Mesothelial cell of epicardium (in vitro differentiated cells): Measurements from ENCODE around the gene LBH. TPM values are rescaled to one million over a fixed set of nuclear protein-coding genes. Genes with fewer than 3 reads are reported as not detected.
"Not testable (repeated sequence)": the region's sequence is repeated elsewhere in the genome, so short reads cannot be mapped to it uniquely, and the experiment has no call there.

ENCODE experiments used
- DNase-seq, 2 experiments: peaks; one replicate each; pipeline ENCODE4 v3.0.0; 2021; ENCODE audit warnings: low spot score in 2 of 2; ENCODE audit not compliant: unreplicated experiment in 2 of 2
- H3K27ac Mint-ChIP-seq: 2 replicates; pipeline ENCODE4 v1.8.0; 2021; ENCODE audit warnings: mixed read lengths
- H3K27me3 Mint-ChIP-seq: 2 replicates; pipeline ENCODE4 v1.8.0; 2021; ENCODE audit warnings: low read depth, mixed read lengths
- H3K36me3 Mint-ChIP-seq: 2 replicates; pipeline ENCODE4 v1.8.0; 2021; ENCODE audit warnings: mixed read lengths
- H3K4me1 Mint-ChIP-seq: 2 replicates; pipeline ENCODE4 v1.8.0; 2021; ENCODE audit warnings: mixed read lengths
- H3K4me3 Mint-ChIP-seq: 2 replicates; pipeline ENCODE4 v1.8.0; 2021; ENCODE audit warnings: mild to moderate bottlenecking, moderate library complexity, mixed read lengths
- H3K9me3 Mint-ChIP-seq: 2 replicates; pipeline ENCODE4 v1.8.0; 2021; ENCODE audit warnings: mixed read lengths
- CTCF ChIP-seq: fragments of 200-600 bp; sonication (generic); IDR thresholded peaks from one replicate; pipeline ENCODE4 v1.5.0; 2021; ENCODE audit warnings: antibody characterized with exemption; ENCODE audit not compliant: unreplicated experiment
- total RNA-seq: library from RNA; stranded (reverse); gene quantifications from 3 replicates; pipeline ENCODE4 v1.2.1, GENCODE V29; 2021

Gene LBH
- total RNA-seq, 1 donor from 2014 or later, result 44.5 TPM

DNA sequence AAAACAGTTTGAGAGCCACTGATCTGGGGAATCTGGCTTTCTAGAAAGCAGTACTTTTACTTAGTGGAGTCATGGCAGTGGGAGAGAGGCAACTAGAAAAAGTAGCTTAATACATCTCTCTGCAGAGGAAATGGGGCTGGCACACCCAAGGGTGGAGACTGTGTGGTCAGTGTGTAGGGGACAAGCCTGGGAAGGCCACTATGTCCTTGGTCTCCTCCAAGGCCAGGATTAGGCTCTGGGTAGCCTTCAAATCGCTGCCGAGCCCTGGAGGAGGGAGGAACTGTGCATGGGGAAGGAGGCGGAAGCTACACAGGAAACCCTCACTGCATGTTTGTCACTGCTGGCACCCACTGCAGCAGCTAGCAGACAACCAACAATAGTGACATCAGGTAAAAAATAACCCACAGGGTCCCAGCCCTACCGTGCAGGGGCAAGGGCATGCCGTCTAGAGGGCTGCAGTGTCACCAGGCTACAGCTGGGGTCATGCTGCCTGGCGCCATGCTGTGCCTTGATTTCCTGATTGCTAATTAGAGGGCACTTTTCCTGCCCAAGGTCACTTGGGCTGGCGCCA, 34.8 kb downstream of the LBH start:
- no peak for DNase-seq
- Mint-ChIP-seq H3K27ac (no peak overlapping the region), H3K27me3 (no peaks in the 10 kb centered on the region), H3K36me3 (peaks cover under 1% of the 10 kb centered on the region), H3K4me1 (no peaks in the 10 kb centered on the region), H3K9me3 (peaks cover 13% of the 10 kb centered on the region), H3K4me3 (no peak overlapping the region)
- no peak for TF ChIP-seq CTCF

DNA sequence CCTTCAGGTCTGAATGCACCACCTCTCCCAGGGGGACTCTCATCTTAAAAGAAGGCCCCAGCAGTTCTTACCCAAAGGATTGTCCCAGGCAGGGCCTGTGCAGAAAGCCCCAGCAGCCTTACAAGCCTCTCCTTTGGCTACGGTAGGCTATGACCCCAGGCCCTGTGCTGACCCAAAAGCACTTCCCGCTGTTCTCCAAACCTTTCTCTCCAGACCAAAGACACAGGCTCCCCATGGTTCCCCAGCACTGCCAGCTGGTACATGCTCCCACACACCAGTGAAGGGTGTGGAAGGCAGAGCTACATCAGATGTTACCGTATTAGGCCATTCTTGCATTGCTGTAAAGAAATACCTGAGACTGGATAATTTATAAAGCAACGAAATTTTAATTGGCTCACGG, 35.4 kb downstream of the LBH start:
- H3K27ac Mint-ChIP-seq, result no peak overlapping the region
- H3K27me3 Mint-ChIP-seq, result no peaks in the 10 kb centered on the region
- TF ChIP-seq CTCF, result no peak
- H3K4me3 Mint-ChIP-seq, result no peak overlapping the region
- peaks cover 9% of the 10 kb centered on the region for H3K9me3 Mint-ChIP-seq
- H3K4me1 Mint-ChIP-seq, result no peaks in the 10 kb centered on the region
- no peaks in the 10 kb centered on the region for H3K36me3 Mint-ChIP-seq
- DNase-seq, result no peak

DNA sequence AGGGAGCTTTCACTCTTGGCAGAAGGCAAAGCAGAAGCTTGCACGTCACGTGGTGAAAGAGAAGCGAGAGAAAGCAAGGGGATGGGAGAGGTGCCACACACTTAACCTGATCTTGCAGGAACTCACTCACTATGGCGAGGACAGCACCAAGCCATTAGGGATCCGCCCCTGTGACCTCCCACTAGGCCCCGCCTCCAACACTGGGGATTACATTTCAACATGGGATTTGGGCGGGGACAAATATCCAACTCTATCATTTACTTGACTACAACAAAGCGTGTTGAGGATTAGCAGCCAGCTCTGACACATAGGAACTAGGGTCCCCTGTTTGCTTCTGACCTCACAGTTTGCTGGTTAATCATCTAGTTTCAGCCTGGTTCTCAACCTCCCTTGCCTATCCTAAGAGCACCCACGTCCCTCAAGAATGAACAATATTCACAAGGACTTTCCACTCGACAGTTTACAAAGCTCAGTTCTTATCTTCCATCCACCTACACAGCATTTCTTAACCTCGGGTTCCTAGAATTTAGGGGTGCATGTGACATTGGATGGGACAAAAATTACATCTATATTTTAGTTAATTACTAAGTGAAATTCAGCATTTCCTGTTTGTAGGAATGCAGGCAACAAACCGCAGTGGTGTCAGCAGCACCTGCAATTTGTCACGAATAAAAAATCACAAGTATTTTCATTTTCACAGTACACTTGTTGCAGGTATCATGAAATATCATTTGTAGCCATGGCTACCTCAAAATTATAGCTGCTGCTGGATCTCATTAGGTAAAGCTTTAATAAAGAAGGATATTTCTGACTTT, 36.0 kb downstream of the LBH start:
- no peak for DNase-seq
- Mint-ChIP-seq H3K4me1 (no peaks in the 10 kb centered on the region), H3K9me3 (peaks cover 5% of the 10 kb centered on the region), H3K4me3 (no peak overlapping the region), H3K27me3 (no peaks in the 10 kb centered on the region), H3K27ac (no peak overlapping the region), H3K36me3 (no peaks in the 10 kb centered on the region)
- no peak for TF ChIP-seq CTCF

- Mint-ChIP-seq H3K27me3 (no peaks in the 10 kb centered on the region), H3K9me3 (no peaks in the 10 kb centered on the region), H3K36me3 (no peaks in the 10 kb centered on the region), H3K4me1 (peaks cover 6% of the 10 kb centered on the region), H3K4me3 (no peak overlapping the region), H3K27ac (no peak overlapping the region)
- no peak for TF ChIP-seq CTCF
- DNase-seq, result no peak
Measured at GRCh38 chr2:30268296-30268871, 37.0 kb downstream of the LBH start.

- H3K4me1 Mint-ChIP-seq, result peaks cover 11% of the 10 kb centered on the region
- not testable (repeated sequence) for H3K36me3 Mint-ChIP-seq, DNase-seq, H3K9me3 Mint-ChIP-seq, H3K4me3 Mint-ChIP-seq, H3K27me3 Mint-ChIP-seq, H3K27ac Mint-ChIP-seq
Measured at GRCh38 chr2:30269114-30269770, 37.9 kb downstream of the LBH start.

- no peak overlapping the region for H3K4me3 Mint-ChIP-seq
- H3K36me3 Mint-ChIP-seq, result no peaks in the 10 kb centered on the region
- no peak overlapping the region for H3K27ac Mint-ChIP-seq
- no peaks in the 10 kb centered on the region for H3K9me3 Mint-ChIP-seq
- TF ChIP-seq CTCF, result no peak
- H3K27me3 Mint-ChIP-seq, result no peaks in the 10 kb centered on the region
- peaks cover 16% of the 10 kb centered on the region for H3K4me1 Mint-ChIP-seq
- DNase-seq, result no peak
Measured at GRCh38 chr2:30269771-30270145, 38.4 kb downstream of the LBH start.
